ENCODE data around the gene MYCBPAP.

- TF ChIP-seq CTCF (IDR thresholded peaks at IDR 0.05) (no peak), POLR2AphosphoS5 (IDR thresholded peaks at IDR 0.05) (no peak), POLR2A (IDR thresholded peaks at IDR 0.05) (no peak), EP300 (IDR thresholded peaks at IDR 0.05; ENCODE audit: low read depth) (no peak)
Measured at GRCh38 chr17:50524838-50525237, 16.6 kb downstream of the MYCBPAP start.

Measured in transverse colon (tissue), 4 donors.